GM23248 (cell line): ENCODE results near the gene NPBWR2.
"Not testable (repeated sequence)": the region's sequence is repeated elsewhere in the genome, so short reads cannot be mapped to it uniquely, and the experiment has no call there.

ENCODE experiments used
- EZH2 ChIP-seq: fragments of 200-600 bp; sonication (generic); IDR thresholded peaks from 2 replicates; pipeline ENCODE4 v1.6.1; 2018; ENCODE audit warnings: antibody characterized with exemption, mild to moderate bottlenecking; ENCODE audit not compliant: insufficient read depth, poor library complexity, severe bottlenecking
- EZH2phosphoT487 ChIP-seq: fragments of 200-600 bp; sonication (generic); IDR thresholded peaks from 2 replicates; pipeline ENCODE4 v1.6.1; 2018; ENCODE audit warnings: antibody characterized with exemption, moderate library complexity, mild to moderate bottlenecking, low read depth; ENCODE audit not compliant: insufficient read depth

DNA sequence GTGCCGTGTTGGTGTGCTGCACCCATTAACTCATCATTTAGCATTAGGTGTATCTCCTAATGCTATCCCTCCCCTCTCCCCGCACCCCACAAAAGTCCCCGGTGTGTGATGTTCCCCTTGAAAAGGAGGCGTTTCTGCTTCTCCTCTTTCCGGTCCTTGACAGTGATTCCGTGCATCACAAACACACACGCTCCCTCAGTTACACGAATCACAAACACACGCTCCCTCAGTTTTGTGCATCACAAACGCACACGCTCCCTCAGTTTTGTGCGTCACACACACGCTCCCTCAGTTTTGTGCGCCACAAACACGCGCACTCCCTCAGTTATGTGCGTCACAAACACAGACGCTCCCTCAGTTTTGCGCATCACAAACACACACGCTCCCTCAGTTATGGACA lies 27.4 kb upstream of the NPBWR2 start:
- TF ChIP-seq EZH2, EZH2phosphoT487: not testable (repeated sequence)
